ENCODE results near the gene CD82. TPM values are rescaled to one million over a fixed set of nuclear protein-coding genes. Genes with fewer than 3 reads are reported as not detected.
"Not testable (repeated sequence)": the region's sequence is repeated elsewhere in the genome, so short reads cannot be mapped to it uniquely, and the experiment has no call there.

CD82 gene
- total RNA-seq, 2 experiments from 2014 or later: 243 to 277 TPM

GRCh38 chr11:44648109-44648508, 82.6 kb downstream of the CD82 start:
- CTCF ChIA-PET: no interaction called here

DNA sequence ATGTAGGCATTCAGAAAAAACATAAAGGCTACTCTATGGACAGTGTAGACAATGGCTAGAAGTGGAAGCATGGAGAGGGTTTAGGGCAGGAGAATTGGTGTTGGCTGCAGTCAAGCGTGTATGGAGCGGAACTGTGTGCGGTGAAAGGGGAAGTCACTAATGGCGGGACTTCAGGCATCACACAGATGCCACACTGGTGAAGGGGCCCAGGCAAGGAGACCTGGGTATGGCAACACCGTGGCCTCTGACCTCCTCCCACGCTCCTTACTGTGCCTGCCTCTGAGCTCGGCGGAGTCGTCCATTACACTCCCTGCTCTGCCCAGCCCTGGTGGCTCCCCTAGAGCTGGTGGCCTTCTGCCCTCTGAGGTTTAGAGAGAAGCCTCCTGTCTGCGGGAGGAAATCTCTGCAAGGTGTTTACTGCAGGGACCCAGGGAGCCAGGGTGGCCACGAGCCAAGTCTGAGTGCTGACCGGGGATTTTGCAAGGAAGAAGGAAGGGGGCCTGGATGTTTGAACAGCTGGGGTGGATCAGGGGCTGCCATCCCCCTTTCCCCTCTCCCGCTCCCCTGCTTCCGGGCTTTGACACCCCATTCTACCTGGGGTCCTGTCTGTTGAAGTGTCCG, 86.2 kb downstream of the CD82 start:
- Mint-ChIP-seq H3K27ac (no peak overlapping the region), H3K9me3 (peaks cover 7% of the 10 kb centered on the region), H3K4me3 (no peak overlapping the region), H3K27me3 (peaks cover 8% of the 10 kb centered on the region), H3K36me3 (no peaks in the 10 kb centered on the region), H3K4me1 (ENCODE audit: low read depth) (peaks cover 6% of the 10 kb centered on the region)
- DNase-seq: no peak
- ChIA-PET POLR2A (no interaction called here), CTCF (no interaction called here)
- intact Hi-C loops (cut with micrococcal nuclease): loop anchor here (10.0 kb wide), 1 partner anchor 123 kb away; no protein-coding TSS in a partner anchor

More at GRCh38 chr11:44648109-44648508, 82.6 kb downstream of the CD82 start:
- no peak overlapping the region for H3K4me3 Mint-ChIP-seq
- H3K27me3 Mint-ChIP-seq: peaks cover 11% of the 10 kb centered on the region
- no peak for DNase-seq
- intact Hi-C loops (cut with micrococcal nuclease): no loop called here
- peaks cover 17% of the 10 kb centered on the region for H3K9me3 Mint-ChIP-seq
- peaks cover 6% of the 10 kb centered on the region for H3K36me3 Mint-ChIP-seq
- POLR2A ChIA-PET: no interaction called here
- peaks cover 6% of the 10 kb centered on the region for H3K4me1 Mint-ChIP-seq (ENCODE audit: low read depth)
- H3K27ac Mint-ChIP-seq: no peak overlapping the region

DNA sequence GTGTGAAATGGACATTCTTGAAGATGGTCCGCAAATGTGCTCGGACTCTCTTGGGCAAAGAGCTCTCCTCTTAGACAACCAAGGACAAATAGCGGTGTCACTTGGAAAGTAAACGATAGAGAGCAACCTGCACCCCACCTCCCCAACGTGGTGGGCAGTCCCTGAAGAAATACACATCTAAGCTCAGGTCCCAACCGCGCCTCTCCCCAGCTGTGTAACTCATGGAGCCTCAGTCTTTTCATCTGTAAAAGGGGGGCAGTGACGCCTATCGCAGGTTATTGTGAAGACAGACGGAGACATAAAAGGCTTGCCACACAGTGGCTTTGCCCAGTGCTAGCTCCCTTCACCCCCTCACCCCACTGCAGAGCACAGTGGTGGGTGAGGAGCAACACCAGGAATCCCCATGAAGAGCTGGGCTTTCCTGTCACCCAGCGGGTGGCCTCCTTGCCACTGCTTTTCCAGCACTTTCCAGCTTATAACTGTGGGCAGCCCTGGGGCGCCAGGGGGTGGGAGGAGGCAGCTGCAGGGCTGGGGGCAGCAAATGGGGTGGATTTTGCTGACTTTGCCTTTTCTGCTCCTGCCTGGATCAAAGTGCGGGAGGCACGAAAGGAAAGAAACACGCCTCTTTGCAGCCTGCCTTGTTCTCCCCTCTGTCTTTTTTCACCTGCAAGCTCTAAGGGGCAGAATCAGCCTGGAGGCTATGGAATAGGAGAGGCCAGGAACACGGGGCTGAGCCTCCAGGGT, 87.6 kb downstream of the CD82 start:
- Mint-ChIP-seq H3K4me1 (ENCODE audit: low read depth) (no peaks in the 10 kb centered on the region), H3K27ac (no peak overlapping the region), H3K27me3 (peaks cover 3% of the 10 kb centered on the region), H3K9me3 (no peaks in the 10 kb centered on the region), H3K36me3 (no peaks in the 10 kb centered on the region), H3K4me3 (no peak overlapping the region)
- ChIA-PET CTCF (no interaction called here), POLR2A (no interaction called here)
- DNase-seq: no peak
- intact Hi-C loops (cut with micrococcal nuclease): loop anchor here (10.0 kb wide), 1 partner anchor 122 kb away; no protein-coding TSS in a partner anchor

DNA sequence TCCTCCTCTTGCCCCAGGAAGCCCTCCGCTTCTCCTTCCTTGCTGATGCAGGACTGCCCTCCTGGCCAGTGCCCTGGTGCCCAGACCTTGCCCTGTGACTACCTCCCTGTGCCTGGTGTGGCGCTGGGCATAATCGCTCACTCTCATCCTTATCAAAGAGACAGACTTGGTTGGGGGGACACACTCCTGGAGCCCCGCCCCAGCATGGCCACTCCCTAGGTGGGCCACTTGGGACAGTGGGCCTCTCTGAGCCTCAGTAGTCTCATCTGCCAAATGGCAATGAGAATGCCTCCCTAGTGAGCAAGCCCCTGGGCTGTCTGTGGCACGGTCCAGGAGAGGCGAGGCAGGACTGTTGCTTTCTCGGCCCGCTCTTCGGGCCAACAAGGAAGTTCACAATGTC, 88.6 kb downstream of the CD82 start:
- intact Hi-C loops (cut with micrococcal nuclease): loop anchor here (10.0 kb wide), 1 partner anchor 121 kb away; no protein-coding TSS in a partner anchor
- Mint-ChIP-seq H3K4me3 (no peak overlapping the region), H3K36me3 (no peaks in the 10 kb centered on the region), H3K4me1 (ENCODE audit: low read depth) (peaks cover 7% of the 10 kb centered on the region), H3K27ac (no peak overlapping the region), H3K9me3 (no peaks in the 10 kb centered on the region), H3K27me3 (peaks cover 3% of the 10 kb centered on the region)
- DNase-seq: no peak
- ChIA-PET CTCF (no interaction called here), POLR2A (no interaction called here)

GRCh38 chr11:44654596-44654995, 89.1 kb downstream of the CD82 start:
- Mint-ChIP-seq H3K4me3 (no peak overlapping the region), H3K9me3 (no peaks in the 10 kb centered on the region), H3K4me1 (ENCODE audit: low read depth) (peaks cover 13% of the 10 kb centered on the region), H3K27me3 (peaks cover 3% of the 10 kb centered on the region), H3K27ac (no peak overlapping the region), H3K36me3 (no peaks in the 10 kb centered on the region)
- DNase-seq: no peak
- CTCF ChIA-PET: no interaction called here
- intact Hi-C loops (cut with micrococcal nuclease): loop anchor here (10.0 kb wide), 1 partner anchor 120 kb away; no protein-coding TSS in a partner anchor
- POLR2A ChIA-PET: no interaction called here

DNA sequence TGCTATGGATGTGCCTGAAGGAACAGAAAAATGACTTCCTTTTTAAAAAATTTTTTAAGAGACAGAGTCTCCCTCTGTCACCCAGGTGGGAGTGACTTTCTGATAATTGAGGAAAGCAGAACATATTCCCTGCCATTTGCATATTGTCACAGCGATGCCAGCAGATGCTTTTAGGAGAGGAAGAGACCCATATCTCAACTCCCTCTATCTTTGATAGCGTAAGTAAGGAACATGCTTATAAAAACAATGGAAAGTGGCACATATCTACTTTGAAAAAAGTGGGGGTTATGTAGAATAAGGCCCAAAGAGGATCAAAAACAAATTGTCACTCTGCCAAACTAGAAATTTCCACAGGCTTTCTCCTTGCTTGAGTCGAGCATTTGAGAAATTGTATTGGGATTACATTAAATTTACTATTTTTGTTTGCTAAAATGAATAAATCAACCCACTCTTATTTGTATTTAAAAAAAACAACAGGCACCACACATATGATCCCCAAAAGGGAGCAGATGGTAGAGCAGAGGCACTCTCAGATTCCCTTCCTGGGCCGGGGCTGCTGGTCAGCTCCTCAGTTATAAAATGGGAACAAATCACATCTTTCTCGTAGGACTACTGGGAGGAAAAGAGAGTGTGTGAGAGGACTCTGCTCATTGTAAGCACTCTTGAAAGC, 92.5 kb downstream of the CD82 start:
- POLR2A ChIA-PET: no interaction called here
- intact Hi-C loops (cut with micrococcal nuclease): loop anchor here (2.0 to 10.0 kb wide), 2 partner anchors 117 to 253 kb away; no protein-coding TSS in a partner anchor

DNA sequence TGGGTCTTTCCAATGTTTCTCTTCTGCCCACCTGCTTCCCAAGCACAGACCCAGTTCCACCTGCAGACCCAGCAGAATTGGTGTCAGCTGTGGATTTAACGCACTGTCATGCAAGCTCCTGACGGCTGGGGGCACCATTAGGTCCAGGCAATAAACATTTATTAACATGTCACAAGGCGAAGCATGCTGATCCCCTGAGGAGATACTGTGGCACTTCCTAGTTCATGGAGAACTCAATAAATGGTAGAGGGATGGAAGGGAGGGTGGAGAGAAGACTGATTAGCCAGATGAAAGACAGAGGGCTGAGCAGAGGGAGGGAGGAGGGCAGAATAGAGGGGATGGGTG, 93.0 kb downstream of the CD82 start:
- DNase-seq: peak; percentile 52
- Mint-ChIP-seq H3K4me1 (ENCODE audit: low read depth) (peaks cover 21% of the 10 kb centered on the region), H3K27ac (no peak overlapping the region), H3K27me3 (no peaks in the 10 kb centered on the region), H3K9me3 (peaks cover 4% of the 10 kb centered on the region), H3K4me3 (no peak overlapping the region), H3K36me3 (no peaks in the 10 kb centered on the region)
- CTCF ChIA-PET: interaction anchor here (0.6 to 1.4 kb wide), 6 partner anchors 17 to 537 kb away, joined by 3 to 11 read pairs (median 4); no protein-coding TSS in a partner anchor
- intact Hi-C loops (cut with micrococcal nuclease): loop anchor here (2.0 to 10.0 kb wide), 2 partner anchors 116 to 252 kb away; no protein-coding TSS in a partner anchor
- POLR2A ChIA-PET: no interaction called here

More for the DNA sequence above, 92.5 kb downstream of the CD82 start:
- H3K9me3 Mint-ChIP-seq: peaks cover 4% of the 10 kb centered on the region
- H3K27me3 Mint-ChIP-seq: no peaks in the 10 kb centered on the region
- CTCF ChIA-PET: interaction anchor here (0.6 to 1.4 kb wide), 6 partner anchors 16 to 537 kb away, joined by 3 to 11 read pairs (median 4); no protein-coding TSS in a partner anchor
- H3K27ac Mint-ChIP-seq: no peak overlapping the region
- peaks cover 21% of the 10 kb centered on the region for H3K4me1 Mint-ChIP-seq (ENCODE audit: low read depth)
- H3K4me3 Mint-ChIP-seq: no peak overlapping the region
- no peaks in the 10 kb centered on the region for H3K36me3 Mint-ChIP-seq
- no peak for DNase-seq

GRCh38 chr11:44659641-44660040, 94.2 kb downstream of the CD82 start:
- Mint-ChIP-seq H3K4me1 (ENCODE audit: low read depth) (peaks cover 21% of the 10 kb centered on the region), H3K27ac (no peak overlapping the region), H3K36me3 (no peaks in the 10 kb centered on the region), H3K9me3 (peaks cover 4% of the 10 kb centered on the region), H3K4me3 (no peak overlapping the region), H3K27me3 (no peaks in the 10 kb centered on the region)
- intact Hi-C loops (cut with micrococcal nuclease): loop anchor here (2.0 to 10.0 kb wide), 2 partner anchors 115 to 251 kb away; no protein-coding TSS in a partner anchor
- DNase-seq: no peak
- ChIA-PET CTCF (interaction anchor here (0.8 to 1.0 kb wide), 2 partner anchors 102 to 117 kb away, joined by 3 read pairs; no protein-coding TSS in a partner anchor), POLR2A (no interaction called here)

- H3K27ac Mint-ChIP-seq; intact Hi-C loops (cut with micrococcal nuclease); H3K9me3 Mint-ChIP-seq; H3K36me3 Mint-ChIP-seq; POLR2A ChIA-PET; H3K27me3 Mint-ChIP-seq; DNase-seq; H3K4me3 Mint-ChIP-seq: not testable (repeated sequence)
- CTCF ChIA-PET: interaction anchor here (1.0 kb wide), 1 partner anchor 103 kb away, joined by 3 read pairs; no protein-coding TSS in a partner anchor
- peaks cover 21% of the 10 kb centered on the region for H3K4me1 Mint-ChIP-seq (ENCODE audit: low read depth)
Measured at GRCh38 chr11:44660535-44660934, 95.1 kb downstream of the CD82 start.

DNA sequence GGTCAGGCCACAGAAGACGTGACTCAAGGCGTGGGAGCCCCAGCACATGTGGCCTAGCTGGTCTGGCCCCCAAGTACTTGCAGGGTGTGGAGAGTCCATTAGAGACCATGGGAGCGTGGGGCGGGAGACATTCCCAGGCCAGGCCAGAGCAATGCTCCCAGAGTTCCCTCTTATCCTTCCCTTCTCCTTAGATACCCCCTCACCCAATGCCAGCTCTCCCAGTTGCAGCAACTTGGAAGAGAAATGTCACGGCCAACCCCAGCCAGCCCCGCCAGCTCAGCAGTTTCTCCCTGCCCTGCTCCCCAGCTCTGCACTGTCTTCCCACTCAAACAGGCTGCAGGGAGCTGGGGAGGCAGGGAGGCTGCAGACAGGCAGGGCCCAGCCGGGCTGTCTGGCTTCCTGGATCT, 95.9 kb downstream of the CD82 start:
- ChIA-PET POLR2A (no interaction called here), CTCF (no interaction called here)
- Mint-ChIP-seq H3K9me3 (peaks cover 4% of the 10 kb centered on the region), H3K4me3 (no peak overlapping the region), H3K27ac (no peak overlapping the region), H3K4me1 (ENCODE audit: low read depth) (peaks cover 21% of the 10 kb centered on the region), H3K36me3 (no peaks in the 10 kb centered on the region), H3K27me3 (no peaks in the 10 kb centered on the region)
- DNase-seq: no peak
- intact Hi-C loops (cut with micrococcal nuclease): no loop called here

Data from activated CD4-positive, alpha-beta memory T cell treated with anti-CD3 and anti-CD28 coated beads for 36 hours (primary cell).